A549 (cell line): ENCODE results near the gene ATP1A4.

Experiments used
- CEBPB ChIP-seq, 2 experiments: fragments of >200 bp in 1 of 2; sonication (Bioruptor Twin) in 1 of 2; formaldehyde crosslinking in 1 of 2; IDR thresholded peaks; 2 replicates each; pipeline ENCODE4 v1.6.1; 2012 to 2016
- CTCF ChIP-seq: fragments of >200 bp; sonication (Bioruptor Twin); formaldehyde crosslinking; IDR thresholded peaks from 3 replicates; pipeline ENCODE4 v1.5.1; 2016
- ELK1 ChIP-seq: fragments of 150-350 bp; IDR thresholded peaks from 2 replicates; pipeline ENCODE4 v1.6.1; 2014; ENCODE audit warnings: low read depth, mild to moderate bottlenecking, low read length
- EP300 ChIP-seq, 2 experiments: fragments of >200 bp; sonication (Bioruptor Twin); formaldehyde crosslinking; IDR thresholded peaks; 2 replicates in 1 of 2; 3 replicates in 1 of 2; pipeline ENCODE4 v1.6.1; 2016 to 2017
- FOSL2 ChIP-seq, 2 experiments: fragments of 450-650 bp in 1 of 2; fragments of >200 bp in 1 of 2; sonication (Bioruptor Twin) in 1 of 2; formaldehyde crosslinking; IDR thresholded peaks; 2 replicates each; pipeline versions ENCODE4 v1.5.0 to v1.6.1; 2016 to 2020; ENCODE audit warnings: mild to moderate bottlenecking in 1 of 2, moderate library complexity in 1 of 2
- MAZ ChIP-seq: fragments of 150-350 bp; IDR thresholded peaks from 2 replicates; pipeline ENCODE4 v1.6.1; 2014; ENCODE audit warnings: antibody characterized with exemption, low read depth, low read length, borderline replicate concordance
- PBX3 ChIP-seq: IDR thresholded peaks from 2 replicates; pipeline ENCODE4 v1.6.1; 2012
- POLR2A ChIP-seq: IDR thresholded peaks from 2 replicates; pipeline ENCODE4 v1.6.1; 2012; ENCODE audit warnings: mild to moderate bottlenecking, low read length
- RAD21 ChIP-seq, 2 experiments: fragments of >200 bp in 1 of 2; sonication (Bioruptor Twin) in 1 of 2; formaldehyde crosslinking in 1 of 2; IDR thresholded peaks in 1 of 2; conservative IDR thresholded peaks in 1 of 2; 2 replicates in 1 of 2; 3 replicates in 1 of 2; pipeline ENCODE4 v1.6.1; 2012 to 2018; ENCODE audit warnings: inconsistent platforms in 1 of 2
- RCOR1 ChIP-seq: fragments of 150-350 bp; IDR thresholded peaks from 2 replicates; pipeline ENCODE4 v1.6.1; 2014; ENCODE audit warnings: antibody characterized with exemption, low read length, low read depth
- REST ChIP-seq: fragments of 200-600 bp; sonication (generic); IDR thresholded peaks from 2 replicates; pipeline ENCODE4 v1.6.1; 2016; ENCODE audit warnings: antibody characterized with exemption, mild to moderate bottlenecking, moderate library complexity
- ZNF302 ChIP-seq: fragments of 250-450 bp; sonication (Bioruptor Pico); IDR thresholded peaks from 2 replicates; pipeline ENCODE4 v1.9.0; 2021; ENCODE audit warnings: inconsistent platforms, mild to moderate bottlenecking, moderate library complexity

GRCh38 chr1:160146107-160146506 is 5.3 kb upstream of the ATP1A4 start:
- TF ChIP-seq FOSL2 (IDR thresholded peaks at IDR 0.05) (no peak), FOSL2 (CRISPR knock-in tag; IDR thresholded peaks at IDR 0.05) (no peak), REST (no peak), ZNF302 (no peak), ELK1 (no peak), CTCF (no peak), CEBPB (IDR thresholded peaks at IDR 0.05) (no peak), RAD21 (conservative IDR thresholded peaks at IDR 0.05 in 1 of 2, IDR thresholded peaks at IDR 0.05 in 1 of 2) (no peak), RCOR1 (no peak), MAZ (no peak), EP300 (IDR thresholded peaks at IDR 0.05) (no peak), PBX3 (no peak), POLR2A (no peak)
